ENCODE results near the gene STX10. TPM values are rescaled to one million over a fixed set of nuclear protein-coding genes. Genes with fewer than 3 reads are reported as not detected.
A peak's percentile ranks its signal among the peaks of the same experiment; 100 is the strongest.

STX10 gene
- total and polyA plus RNA-seq, 9 of the 15 experiments (the other 6 are each of a cell fraction or from before 2014, with no cell fraction given), result 0.51 to 66.3 (median 31.0) TPM

- no peak for TF ChIP-seq DLX4 (CRISPR knock-in tag; IDR thresholded peaks at IDR 0.05)
- TF ChIP-seq RUNX1 (IDR thresholded peaks at IDR 0.05; ENCODE audit: low read depth), result 0 out of 2 replicates have a peak, but pooled peaks have one; percentile 22
- TF ChIP-seq HMGN3 (IDR thresholded peaks at IDR 0.05; ENCODE audit: borderline replicate concordance, extremely low read depth, insufficient read length, low read depth, low read length), result peak; percentile 97
- TF ChIP-seq JUN (IDR thresholded peaks at IDR 0.05; ENCODE audit: borderline replicate concordance, low read depth, low read length), result peak; percentile 24; the same call in 1 of the 2 replicates
- TF ChIP-seq JUN (CRISPR knock-in tag; IDR thresholded peaks at IDR 0.05; ENCODE audit: borderline replicate concordance), result no peak; the same call in 1 of the 2 replicates
- no peak for TF ChIP-seq TBP (optimal IDR thresholded peaks at IDR 0.05; ENCODE audit: low read depth, low read length)
- TF ChIP-seq ATF6 (CRISPR knock-in tag; IDR thresholded peaks at IDR 0.05), result peak; percentile 84; the same call in 1 of the 2 replicates
- TF ChIP-seq TCF15 (CRISPR knock-in tag; IDR thresholded peaks at IDR 0.05), result 0 out of 2 replicates have a peak, but pooled peaks have one; percentile 48
- TF ChIP-seq NR4A1 (CRISPR knock-in tag; IDR thresholded peaks at IDR 0.05), result peak; percentile 75; the same call in 1 of the 2 replicates
- TF ChIP-seq NR4A1 (tag; IDR thresholded peaks at IDR 0.05), result no peak
- no peak for TF ChIP-seq HCFC1 (IDR thresholded peaks at IDR 0.05; ENCODE audit: low read depth, low read length)
- TF ChIP-seq MTA3 (IDR thresholded peaks at IDR 0.05; ENCODE audit: borderline replicate concordance), result peak; percentile 88; the same call in 1 of the 2 replicates
- 0 out of 2 replicates have a peak, but pooled peaks have one; percentile 14 for TF ChIP-seq E2F4 (CRISPR knock-in tag; IDR thresholded peaks at IDR 0.05; ENCODE audit: low read depth)
- TF ChIP-seq POLR2AphosphoS5 (IDR thresholded peaks at IDR 0.05; ENCODE audit: control insufficient read depth, insufficient read depth, low read depth, low read length), result peak; percentile 63
- TF ChIP-seq TAF15 (IDR thresholded peaks at IDR 0.05; ENCODE audit: low read depth, low read length), result no peak
- TF ChIP-seq ZBTB1 (CRISPR knock-in tag; IDR thresholded peaks at IDR 0.05; ENCODE audit: borderline replicate concordance, low read depth), result no peak
- TF ChIP-seq ZNF79 (CRISPR knock-in tag; IDR thresholded peaks at IDR 0.05; ENCODE audit: low read depth), result peak; percentile 51; the same call in 1 of the 2 replicates
- TF ChIP-seq ZEB2 (IDR thresholded peaks at IDR 0.05), result no peak
- no peak for TF ChIP-seq ETS1 (conservative IDR thresholded peaks at IDR 0.05; ENCODE audit: control insufficient read depth, low read depth, low read length)
- no peak for TF ChIP-seq THRAP3 (IDR thresholded peaks at IDR 0.05; ENCODE audit: borderline replicate concordance)
- no peak for TF ChIP-seq SMAD2 (IDR thresholded peaks at IDR 0.05; ENCODE audit: low read depth, low read length)
Observed at GRCh38 chr19:13162724-13163608, 12.8 kb upstream of the STX10 start (continued).

Measured in K562 (cell line).